K562 (cell line): ENCODE measurements around the gene RPL15. TPM values are rescaled to one million over a fixed set of nuclear protein-coding genes. Genes with fewer than 3 reads are reported as not detected.
A peak's percentile ranks its signal among the peaks of the same experiment; 100 is the strongest.

Source experiments
- CBFA2T3 ChIP-seq: fragments of 450-650 bp; IDR thresholded peaks from 2 replicates; pipeline ENCODE4 v1.6.1; 2017
- CHAMP1 ChIP-seq: fragments of 450-650 bp; IDR thresholded peaks from 2 replicates; pipeline ENCODE4 v1.6.1; 2016; ENCODE audit warnings: mild to moderate bottlenecking
- DMBX1 ChIP-seq: fragments of 250-450 bp; sonication (Bioruptor Pico); IDR thresholded peaks from 2 replicates; pipeline ENCODE4 v1.8.0; 2022; ENCODE audit warnings: inconsistent platforms, mild to moderate bottlenecking, moderate library complexity, borderline replicate concordance
- DNMT1 ChIP-seq: fragments of 450-650 bp; IDR thresholded peaks from 2 replicates; pipeline ENCODE4 v1.6.1; 2016; ENCODE audit warnings: antibody characterized with exemption, mild to moderate bottlenecking
- ETV6 ChIP-seq, 3 experiments: fragments of 150-350 bp in 1 of 3; sonication (generic) in 1 of 3; formaldehyde crosslinking in 1 of 3; IDR thresholded peaks; 2 replicates each; pipeline versions ENCODE4 v1.6.1 to v1.8.0; 2014 to 2022; ENCODE audit warnings: borderline replicate concordance in 2 of 3, low read depth in 2 of 3, antibody characterized with exemption in 1 of 3, low read length in 1 of 3, mild to moderate bottlenecking in 1 of 3, missing genetic modification reagents in 1 of 3
- FOXK1 ChIP-seq: sonication (generic); formaldehyde crosslinking; IDR thresholded peaks from 2 replicates; pipeline ENCODE4 v1.8.0; 2022; ENCODE audit warnings: missing genetic modification reagents, mild to moderate bottlenecking, borderline replicate concordance
- KDM1A ChIP-seq, 2 experiments: fragments of 450-650 bp; IDR thresholded peaks; 2 replicates each; pipeline ENCODE4 v1.6.1; 2016; ENCODE audit warnings: mild to moderate bottlenecking in 2 of 2
- KLF1 ChIP-seq: fragments of 450-650 bp; IDR thresholded peaks from 2 replicates; pipeline ENCODE4 v1.6.1; 2016; ENCODE audit warnings: missing genetic modification characterization, missing compliant biosample characterization
- MEF2A ChIP-seq: IDR thresholded peaks from 2 replicates; pipeline ENCODE4 v1.6.1; 2011; ENCODE audit warnings: low read depth, mild to moderate bottlenecking, low read length, moderate library complexity; ENCODE audit not compliant: control insufficient read depth
- MTA3 ChIP-seq: fragments of 450-650 bp; formaldehyde crosslinking; IDR thresholded peaks from 2 replicates; pipeline ENCODE4 v1.6.1; 2017; ENCODE audit warnings: mild to moderate bottlenecking, borderline replicate concordance
- PRDM10 ChIP-seq: fragments of 450-650 bp; IDR thresholded peaks from 2 replicates; pipeline ENCODE4 v1.6.1; 2018; ENCODE audit not compliant: partially characterized antibody
- USF1 ChIP-seq: sonication (generic); formaldehyde crosslinking; IDR thresholded peaks from 2 replicates; pipeline ENCODE4 v1.9.0; 2022; ENCODE audit warnings: mild to moderate bottlenecking, missing genetic modification reagents
- YY1 ChIP-seq, 3 experiments: IDR thresholded peaks; 2 replicates each; pipeline ENCODE4 v1.6.1; 2011; ENCODE audit warnings: low read length in 2 of 3, mild to moderate bottlenecking in 2 of 3, moderate library complexity in 2 of 3, borderline replicate concordance in 1 of 3, control low read depth in 1 of 3, low read depth in 1 of 3; ENCODE audit not compliant: insufficient read depth in 3 of 3, insufficient replicate concordance in 2 of 3, control insufficient read depth in 1 of 3, insufficient read length in 1 of 3; ENCODE audit errors: extremely low read depth in 1 of 3
- ZNF436 ChIP-seq: fragments of 250-450, 450-650 bp; sonication (Bioruptor Pico); formaldehyde crosslinking; IDR thresholded peaks from 2 replicates; pipeline ENCODE4 v1.7.0; 2020; ENCODE audit warnings: mild to moderate bottlenecking
- ZNF511 ChIP-seq: sonication (generic); formaldehyde crosslinking; IDR thresholded peaks from 2 replicates; pipeline ENCODE4 v1.8.0; 2022; ENCODE audit warnings: mild to moderate bottlenecking, missing genetic modification reagents
- ZNF512 ChIP-seq: IDR thresholded peaks from 2 replicates; pipeline ENCODE4 v1.6.1; 2016; ENCODE audit warnings: missing genetic modification characterization, missing compliant biosample characterization
- polyA plus RNA-seq, 8 experiments: library from polyadenylated mRNA; depleted of rRNA in 4 of 8; stranded (reverse) in 5 of 8; unstranded in 3 of 8; fragments of >200 nt; fragmentation: Nextera tagmentation in 2 of 8; fragmentation: Illumina TruSeq in 1 of 8; extraction: Ambion mirVana in 2 of 8; extraction: Trizol in 1 of 8; gene quantifications; 2 replicates each; pipeline versions ENCODE4 v1.2.1 to v1.2.3, GENCODE V29; 2011 to 2014; ENCODE audit warnings: inconsistent platforms in 1 of 8, missing spikeins in 1 of 8
- total RNA-seq, 7 experiments: library from RNA; depleted of rRNA in 6 of 7; stranded (reverse); fragments of >200 nt in 6 of 7; fragmentation: Illumina TruSeq in 2 of 7; extraction: Trizol in 2 of 7; gene quantifications; 2 replicates each; pipeline versions ENCODE4 v1.2.1 to v1.2.3, GENCODE V29; 2011 to 2021; ENCODE audit warnings: low replicate concordance in 1 of 7

Gene RPL15
- total and polyA plus RNA-seq, 9 of the 15 experiments (the other 6 are each of a cell fraction or from before 2014, with no cell fraction given), result 2,393 to 8,850 (median 3,928) TPM

GRCh38 chr3:23938688-23939087 lies 21.8 kb downstream of the RPL15 start (continued):
- 0 out of 2 replicates have a peak, but pooled peaks have one; percentile 15 for TF ChIP-seq CHAMP1
- TF ChIP-seq CBFA2T3, result peak; percentile 61
- TF ChIP-seq KDM1A (IDR thresholded peaks at IDR 0.05), result no peak
- peak; percentile 60; the same call in 1 of the 2 replicates for TF ChIP-seq USF1 (CRISPR knock-in tag)
- no peak for TF ChIP-seq PRDM10
- TF ChIP-seq ETV6 (IDR thresholded peaks at IDR 0.05; ENCODE audit: borderline replicate concordance in 1 of 2, low read depth in 2 of 2, low read length in 1 of 2), result no peak
- TF ChIP-seq ETV6 (CRISPR knock-in tag; IDR thresholded peaks at IDR 0.05; ENCODE audit: borderline replicate concordance), result no peak
- no peak for TF ChIP-seq DNMT1
- TF ChIP-seq MTA3, result 0 out of 2 replicates have a peak, but pooled peaks have one; percentile 39
- TF ChIP-seq FOXK1 (CRISPR knock-in tag), result no peak
- TF ChIP-seq MEF2A, result no peak
- no peak for TF ChIP-seq ZNF512 (tag)
- peak; percentile 24; the same call in 1 of the 2 replicates for TF ChIP-seq DMBX1 (CRISPR knock-in tag)
- TF ChIP-seq ZNF436, result no peak
- peak; percentile 34 to 90 (median 48) for TF ChIP-seq YY1 (IDR thresholded peaks at IDR 0.05; ENCODE audit: borderline replicate concordance in 1 of 3, control insufficient read depth in 1 of 3, extremely low read depth in 1 of 3, insufficient read depth in 3 of 3, insufficient read length in 1 of 3, insufficient replicate concordance in 2 of 3, low read depth in 1 of 3, low read length in 2 of 3)
- TF ChIP-seq ZNF511 (CRISPR knock-in tag), result no peak
- TF ChIP-seq KLF1 (tag), result no peak
